Right renal cortex interstitium (tissue), 3 donors: Measurements from ENCODE around the gene PNMA1. TPM values are rescaled to one million over a fixed set of nuclear protein-coding genes. Genes with fewer than 3 reads are reported as not detected.
"Not testable (repeated sequence)": the region's sequence is repeated elsewhere in the genome, so short reads cannot be mapped to it uniquely, and the experiment has no call there.

Experiments
- DNase-seq, 3 donors: peaks; one replicate each; pipeline ENCODE4 v3.0.0-alpha.2; 2013; ENCODE audit warnings: low read depth in 3 of 3, low spot score in 2 of 3
- polyA plus RNA-seq, 3 donors: library from polyadenylated mRNA; unstranded; fragments of 120-200 nt; gene quantifications; one replicate each; pipeline ENCODE4 v1.2.1, GENCODE V29; 2013; ENCODE audit not compliant: insufficient read length in 3 of 3

PNMA1 gene
- polyA plus RNA-seq, 3 donors: 94.3 to 97.5 (median 97.2) TPM

DNA sequence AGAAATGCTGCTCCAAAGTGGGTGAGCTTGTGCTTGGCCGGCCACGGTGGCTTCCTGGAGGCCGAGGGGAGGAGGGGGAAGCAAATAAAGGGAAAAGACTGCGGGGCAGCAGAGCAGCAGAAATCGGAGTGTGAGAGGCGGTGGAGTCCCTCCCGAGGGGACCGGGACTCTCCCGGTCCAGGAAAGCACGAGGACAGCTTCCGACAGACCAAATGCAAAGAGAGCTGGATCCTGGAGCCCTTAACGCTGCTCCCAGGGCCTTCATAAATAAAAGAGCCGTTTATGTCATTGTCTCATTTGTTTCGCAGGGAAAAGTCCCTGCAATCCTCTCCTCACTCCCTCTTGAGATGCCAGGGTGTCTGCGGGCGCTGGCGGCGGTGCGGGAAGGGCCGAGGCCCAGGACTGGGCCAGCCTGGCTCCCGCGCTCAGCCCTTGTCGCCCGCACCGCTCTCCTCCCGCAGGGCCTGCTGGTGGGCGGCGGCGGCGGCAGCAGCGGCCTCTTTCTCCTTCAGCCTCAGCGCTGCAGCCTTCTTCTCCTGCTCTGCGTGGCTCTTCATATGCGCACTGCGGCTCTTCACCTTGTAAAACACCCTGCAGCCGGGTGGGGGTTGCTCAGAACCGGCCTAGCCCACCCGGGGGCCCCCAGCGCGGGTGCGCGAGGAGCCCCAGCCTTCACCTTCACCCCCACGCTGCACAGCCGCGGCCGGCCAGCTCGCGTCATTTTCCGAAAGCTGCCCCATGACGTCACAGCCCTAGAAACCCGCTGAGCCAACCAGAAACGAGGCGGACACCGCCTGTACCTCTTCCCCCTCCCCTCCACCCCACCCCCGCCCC lies 4.5 kb upstream of the PNMA1 start:
- no peak for DNase-seq

DNA sequence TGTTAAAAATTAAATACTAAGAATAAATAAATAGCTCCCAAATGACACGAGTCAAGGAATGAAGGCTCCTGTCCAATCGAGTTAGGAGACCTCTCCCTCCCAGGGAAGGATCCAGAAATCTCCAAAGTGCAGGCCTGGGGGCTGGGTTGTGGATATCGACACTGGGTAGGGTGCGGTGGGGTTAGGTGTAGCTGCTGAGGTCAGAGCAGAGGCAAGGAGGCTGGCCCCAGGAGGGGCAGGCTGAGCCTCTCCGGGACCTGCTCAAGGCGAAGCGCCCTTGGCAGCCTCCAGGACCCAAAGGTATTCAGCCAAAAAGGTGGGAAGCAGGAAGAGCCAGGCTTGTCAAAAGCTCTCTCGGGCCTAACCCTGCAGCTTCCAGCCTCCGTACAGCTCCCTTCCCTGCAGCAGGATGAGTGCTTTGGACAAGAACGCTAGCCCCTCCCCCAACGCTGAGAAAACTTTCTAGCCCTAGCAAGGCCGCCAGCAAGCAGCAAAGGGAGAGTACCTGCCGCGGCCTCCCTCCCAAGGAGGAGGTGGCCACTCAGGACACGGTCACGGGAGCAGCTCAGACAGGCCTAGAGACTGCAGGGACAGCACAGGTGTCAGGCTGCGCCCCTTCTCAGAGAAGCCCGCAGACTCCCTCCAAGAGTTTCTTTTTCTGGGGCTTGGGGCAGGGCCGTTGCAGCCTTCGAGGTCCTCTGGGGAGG lies 3.7 kb upstream of the PNMA1 start:
- DNase-seq: no peak

DNA sequence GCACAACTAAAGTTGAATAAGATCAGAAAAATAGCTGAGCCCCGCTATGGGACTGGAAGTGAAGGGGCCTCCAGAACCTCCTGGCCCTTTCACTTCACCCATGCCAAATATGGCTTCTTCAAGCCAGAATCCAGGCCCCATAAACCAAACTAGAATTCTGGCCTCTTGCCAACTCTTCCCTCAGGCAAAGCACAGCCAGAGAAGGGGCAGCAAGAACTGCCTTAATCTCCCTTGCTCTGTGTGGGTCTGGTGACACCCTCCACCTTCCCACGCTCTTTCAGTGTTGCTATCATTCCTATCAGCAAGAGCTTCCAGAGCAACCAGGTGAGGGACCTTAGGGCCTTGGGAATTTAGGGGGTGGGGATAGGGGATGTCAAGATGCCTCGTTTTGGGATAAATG lies 3.1 kb upstream of the PNMA1 start:
- DNase-seq: no peak

DNA sequence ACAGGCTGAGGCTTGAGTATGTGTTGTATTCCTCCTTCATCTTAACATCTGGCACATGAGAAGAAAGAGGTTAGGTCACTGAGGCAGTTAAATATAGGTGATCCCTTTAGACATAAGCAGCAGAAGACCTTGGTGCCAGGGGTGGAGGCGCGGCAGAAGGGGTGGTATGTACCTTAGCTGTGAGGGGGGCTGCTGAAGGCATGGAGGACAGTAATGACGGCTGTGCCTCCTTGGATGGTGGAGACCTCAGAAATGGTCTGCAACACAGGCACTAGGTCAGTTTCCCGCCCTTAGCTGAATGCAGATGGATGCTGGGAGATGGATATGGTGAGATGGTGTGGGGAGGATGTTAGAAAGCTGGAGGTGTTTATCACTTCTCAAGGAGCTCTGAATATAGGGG lies 1.5 kb upstream of the PNMA1 start:
- no peak for DNase-seq

DNA sequence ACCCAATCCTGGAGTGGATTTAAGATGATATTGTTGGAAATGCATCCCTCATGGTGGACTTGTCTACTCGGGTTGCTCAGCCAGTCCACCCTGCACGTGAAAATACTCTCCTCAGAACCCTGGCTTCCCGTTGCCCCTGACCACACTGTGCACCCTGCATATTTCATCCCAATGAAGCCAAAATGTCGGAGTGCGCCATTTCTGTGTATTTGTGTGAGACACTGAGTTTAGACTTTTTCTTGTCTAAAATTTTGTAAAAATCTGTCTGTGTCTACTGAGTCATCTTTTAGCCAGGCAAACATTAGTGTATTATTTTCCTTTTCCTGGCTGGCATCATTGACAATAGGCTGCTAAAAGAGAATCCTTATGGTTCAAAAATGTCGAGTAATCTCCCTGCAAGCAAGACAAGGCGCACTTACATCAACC lies 485 bp upstream of the PNMA1 start:
- DNase-seq: no peak

DNA sequence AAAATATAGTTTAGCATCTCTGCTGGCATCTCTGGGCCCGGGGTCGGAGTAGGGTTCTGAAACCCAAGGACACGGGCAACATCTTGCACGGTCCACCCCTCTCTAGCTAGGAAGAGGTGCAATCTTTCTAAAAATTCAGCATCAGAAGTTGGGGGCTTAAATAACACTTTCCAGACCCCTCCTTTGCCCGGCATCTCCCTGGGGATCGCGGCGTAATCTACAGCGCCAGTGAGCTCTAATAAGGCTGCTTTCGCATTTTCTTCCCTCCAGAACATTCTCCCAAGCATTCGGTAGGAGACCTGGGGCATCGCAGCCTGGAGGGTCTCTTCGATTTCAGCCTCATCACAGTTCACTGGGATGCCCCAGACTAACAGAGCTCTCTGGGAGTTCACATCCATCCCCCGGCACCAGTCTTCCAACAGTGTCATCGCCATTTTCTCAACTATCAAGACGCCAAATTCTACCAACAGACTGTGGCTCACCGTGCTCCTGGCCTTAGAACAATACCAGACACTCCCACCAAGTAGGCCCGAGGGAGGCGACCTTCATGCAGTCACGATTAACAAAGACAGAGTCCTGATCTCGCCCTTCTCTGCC lies 880 bp downstream of the PNMA1 start:
- no peak for DNase-seq

DNA sequence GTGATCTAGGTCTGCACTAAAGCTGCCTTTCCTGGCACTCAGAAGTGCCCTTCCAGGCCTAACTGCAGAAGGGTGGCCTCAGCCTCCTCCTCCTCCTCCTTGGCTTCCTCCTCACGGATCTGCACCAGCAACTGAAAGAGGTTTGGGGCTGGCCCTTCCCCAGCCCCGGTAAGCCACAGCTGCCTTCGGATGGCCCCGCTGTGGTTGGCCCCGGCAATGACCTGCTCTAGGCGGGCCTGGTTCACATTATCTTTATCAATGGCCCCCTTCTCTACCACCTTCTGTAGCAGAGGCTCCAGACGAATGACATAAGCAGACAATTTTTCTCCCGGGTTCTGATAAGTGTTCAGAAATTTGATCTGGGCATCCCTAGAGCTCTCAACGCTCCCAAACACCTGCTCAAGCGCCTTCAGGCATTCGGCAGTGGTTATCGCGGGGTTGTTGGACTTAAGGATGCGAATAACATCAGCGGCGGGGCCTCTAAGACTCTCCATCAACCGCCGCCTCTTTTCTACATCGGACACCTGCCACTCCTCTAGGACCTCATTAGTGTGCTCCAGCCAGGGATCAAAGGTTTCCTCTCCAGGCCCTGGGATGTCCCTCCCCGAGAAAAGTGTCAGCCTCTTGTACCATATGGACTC lies 1.5 kb downstream of the PNMA1 start:
- no peak for DNase-seq

DNA sequence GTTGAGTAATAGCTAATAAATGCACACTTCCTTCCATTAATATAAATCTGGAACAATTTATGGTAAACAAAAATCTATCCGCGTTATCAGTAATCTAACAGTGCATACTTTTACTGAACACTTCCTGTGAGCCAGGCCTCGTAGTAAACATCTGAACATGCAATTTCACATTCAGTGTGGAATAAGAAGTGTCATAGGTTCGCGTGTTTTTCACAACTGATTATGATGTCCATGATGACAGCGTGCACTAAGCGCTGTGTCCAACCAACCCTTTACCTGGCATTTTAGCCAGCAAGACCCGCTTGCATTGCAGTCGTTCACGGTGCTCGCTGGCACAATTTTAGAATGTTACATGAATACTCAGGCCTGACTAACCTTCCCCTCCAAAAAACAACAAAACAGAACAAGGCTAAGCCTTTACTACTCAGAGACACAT lies 2.1 kb downstream of the PNMA1 start:
- DNase-seq: no peak

DNA sequence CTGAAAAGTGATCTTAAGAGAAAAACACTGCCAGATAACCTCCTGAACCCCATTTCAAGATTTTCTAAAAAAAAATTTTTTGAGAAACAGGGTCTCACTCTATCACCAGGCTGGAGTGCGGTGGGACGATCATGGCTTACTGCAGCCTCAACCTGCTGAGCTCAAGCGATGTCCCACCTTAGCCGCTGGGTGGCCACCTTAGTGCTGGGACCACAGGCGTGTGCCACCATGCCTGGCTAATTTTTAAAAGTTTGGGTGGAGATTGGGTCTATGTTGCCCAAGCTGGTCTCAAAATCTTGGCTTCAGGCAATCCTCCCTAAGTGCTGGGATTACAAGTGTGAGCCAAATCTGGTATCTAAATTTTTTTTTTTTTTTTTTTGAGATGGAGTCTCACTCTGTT lies 3.4 kb downstream of the PNMA1 start:
- no peak for DNase-seq

DNA sequence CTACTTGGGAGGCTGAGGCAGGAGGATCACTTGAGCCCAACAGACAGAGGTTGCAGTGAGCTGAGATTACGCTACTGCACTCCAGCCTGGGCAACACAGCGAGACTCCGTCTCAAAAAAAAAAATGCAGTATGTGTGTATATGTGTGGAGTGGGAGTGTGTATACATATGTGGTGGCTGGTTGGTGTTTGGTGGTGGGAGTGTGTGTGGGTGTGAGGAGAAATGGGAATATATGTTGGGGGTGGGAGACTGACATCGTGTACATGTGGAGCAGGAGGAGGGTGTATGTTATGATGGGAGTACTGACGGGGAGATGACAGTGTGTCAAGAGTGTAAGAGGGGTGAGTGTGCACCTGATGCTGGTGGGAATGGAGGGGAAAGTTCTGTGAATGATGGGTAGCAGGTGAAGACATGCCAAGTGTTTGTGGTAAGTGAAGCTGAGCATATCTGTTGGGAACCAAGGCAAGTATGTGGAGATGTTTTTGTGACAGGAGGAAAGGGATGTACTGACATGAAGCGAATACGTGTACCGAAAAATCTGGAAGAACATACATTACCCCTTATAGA lies 4.2 kb downstream of the PNMA1 start:
- no peak for DNase-seq

DNA sequence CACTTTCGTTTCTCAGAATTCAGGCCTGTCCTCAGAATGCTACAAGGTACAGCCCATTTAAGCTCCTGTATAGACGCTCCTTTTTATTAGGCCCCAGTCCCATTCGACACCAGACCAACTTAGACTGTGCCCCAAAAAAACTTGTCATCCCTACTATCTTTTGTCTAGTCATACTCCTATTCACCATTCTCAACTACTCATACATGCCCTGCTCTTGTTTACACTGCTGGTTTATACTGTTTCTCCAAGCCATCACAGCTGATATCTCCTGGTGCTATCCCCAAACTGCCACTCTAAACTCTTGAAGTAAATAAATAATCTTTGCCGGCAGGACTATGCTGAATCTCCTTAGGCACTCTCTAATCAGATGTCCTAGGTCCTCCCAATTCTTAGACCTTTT lies 6.1 kb downstream of the PNMA1 start:
- not testable (repeated sequence) for DNase-seq

DNA sequence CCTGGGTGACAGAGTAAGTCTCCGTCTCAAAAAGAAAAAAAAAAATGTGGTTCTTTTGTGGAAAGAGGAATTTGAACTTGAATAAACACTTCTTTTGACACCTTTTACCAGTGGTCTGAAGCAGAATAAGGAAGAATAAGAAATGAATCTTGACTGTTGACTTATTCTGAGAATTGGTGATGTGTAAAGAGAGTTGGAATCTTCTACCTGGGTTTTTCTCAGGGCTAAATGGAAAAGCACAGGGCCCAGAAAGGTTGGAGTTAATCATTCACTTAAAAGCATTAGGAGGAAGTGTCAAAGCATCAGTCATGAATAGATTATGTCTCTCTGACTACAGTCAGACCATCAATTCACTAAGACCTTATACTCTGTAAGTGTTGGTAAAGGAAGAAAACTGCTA lies 13.9 kb downstream of the PNMA1 start:
- DNase-seq: no peak

DNA sequence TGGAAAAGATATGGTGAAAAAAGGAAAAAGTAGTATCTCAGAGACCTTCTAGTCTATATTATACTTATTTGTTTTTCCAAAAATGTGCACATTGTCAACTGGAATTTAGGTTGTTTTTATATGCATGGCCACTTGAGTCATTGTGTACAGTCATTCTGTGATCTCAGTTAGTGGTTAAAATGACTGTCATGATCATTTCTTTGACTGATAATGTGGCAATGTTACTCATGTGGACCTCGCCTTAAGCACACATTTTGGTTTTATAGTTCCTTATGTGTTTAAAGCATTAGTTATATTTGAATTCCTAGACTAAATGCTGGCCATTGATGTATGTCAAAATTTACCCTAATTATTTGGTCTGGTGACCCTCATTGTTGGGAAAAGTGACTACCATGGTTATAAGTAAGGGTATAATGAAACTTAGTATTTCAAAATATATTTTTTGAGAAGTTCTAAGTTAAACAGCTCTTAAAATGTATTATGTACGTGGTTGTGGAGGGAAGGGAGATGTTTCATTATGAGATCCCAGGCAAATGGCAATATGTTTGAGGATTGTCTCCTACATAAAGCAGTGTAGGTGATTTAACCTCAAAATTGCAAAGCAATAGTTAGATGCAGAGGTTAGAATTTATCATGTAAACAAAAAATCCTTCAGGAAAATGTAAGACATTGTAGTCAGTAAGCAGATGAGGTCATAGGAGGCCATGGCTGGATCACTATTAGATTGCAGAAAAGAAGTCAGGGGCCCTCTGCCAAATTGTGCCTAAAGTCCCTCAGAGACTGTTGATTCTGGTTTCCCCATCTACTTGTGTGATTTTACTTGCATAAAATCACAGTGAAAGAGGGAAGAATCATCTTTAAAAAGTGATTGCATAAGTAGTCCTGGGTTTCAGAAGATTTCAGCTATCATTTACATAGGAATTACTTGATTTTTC lies 17.5 kb downstream of the PNMA1 start:
- DNase-seq: no peak

DNA sequence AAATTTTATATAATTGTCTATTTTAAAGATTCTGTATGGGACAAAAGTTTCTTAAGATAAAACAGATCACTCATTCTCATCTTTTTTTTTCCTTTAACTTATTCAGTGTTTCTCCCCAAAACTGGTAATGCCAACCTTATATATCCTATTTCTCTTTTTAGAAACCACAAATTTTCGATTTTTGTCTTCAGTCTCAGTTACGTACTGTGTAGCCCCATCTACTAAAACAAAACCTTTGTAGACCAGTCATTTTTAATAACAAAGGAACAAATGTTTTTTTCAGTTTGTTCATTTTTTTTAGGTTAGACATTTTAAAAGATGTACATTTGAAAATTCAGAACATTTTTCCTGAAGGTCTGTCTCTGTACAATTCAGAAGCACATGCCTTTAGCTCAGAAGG lies 18.2 kb downstream of the PNMA1 start:
- DNase-seq: no peak

DNA sequence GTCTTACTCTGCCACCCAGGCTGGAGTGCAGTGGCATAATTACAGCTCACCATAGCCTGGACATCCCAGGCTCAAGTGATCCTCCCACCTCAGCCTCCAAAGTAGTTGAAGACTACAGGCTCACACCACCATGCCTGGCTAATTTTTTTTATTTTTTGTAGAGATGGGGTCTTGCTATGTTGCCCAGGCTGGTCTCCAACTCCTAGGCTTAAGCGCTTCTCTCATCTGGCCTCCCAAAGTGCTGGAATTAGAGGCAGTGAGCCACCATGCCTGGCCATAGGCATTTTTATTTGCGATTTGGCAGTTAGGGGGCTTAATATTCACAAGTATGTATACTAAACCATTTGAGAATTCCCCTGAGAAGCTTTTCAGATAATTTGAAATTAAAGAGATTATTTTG lies 19.1 kb downstream of the PNMA1 start:
- no peak for DNase-seq

DNA sequence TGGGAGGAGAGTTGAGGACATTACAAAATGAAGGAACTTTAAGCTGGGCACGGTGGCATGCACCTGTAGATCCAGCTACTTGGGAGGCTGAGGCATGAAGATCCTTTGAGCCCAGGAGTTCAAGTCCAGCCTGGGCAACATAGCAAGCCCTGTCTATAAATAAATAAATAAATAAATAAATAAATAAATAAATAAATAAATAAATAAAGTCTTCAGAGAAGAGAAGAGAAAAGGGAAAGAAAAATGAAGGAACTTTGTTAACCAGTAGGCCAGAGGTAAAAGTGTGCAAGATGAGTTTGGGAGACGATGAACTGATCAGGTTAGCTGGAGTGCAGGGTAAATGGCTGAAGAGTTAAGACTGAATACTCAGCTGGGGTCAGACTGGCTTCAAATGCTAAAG lies 20.1 kb downstream of the PNMA1 start:
- no peak for DNase-seq

DNA sequence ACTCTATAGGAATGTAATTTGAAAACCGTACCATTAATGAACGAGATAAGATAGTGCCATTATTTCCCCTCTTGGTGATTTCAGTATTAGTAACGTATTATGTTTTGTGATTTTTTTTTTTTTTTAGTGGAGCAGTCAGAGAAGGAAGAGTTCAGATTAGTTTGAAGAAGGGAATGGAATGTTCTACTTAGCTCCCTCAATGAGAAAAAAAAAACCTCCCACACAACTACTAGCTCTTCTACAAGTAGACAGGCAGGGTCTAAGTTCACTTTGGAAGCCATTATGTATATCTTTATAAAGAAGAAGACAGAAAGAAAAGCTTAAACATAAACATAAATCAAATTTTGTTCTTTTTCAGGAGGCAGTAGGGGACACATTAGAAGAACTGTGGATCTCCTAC lies 27.3 kb downstream of the PNMA1 start:
- DNase-seq: no peak

DNA sequence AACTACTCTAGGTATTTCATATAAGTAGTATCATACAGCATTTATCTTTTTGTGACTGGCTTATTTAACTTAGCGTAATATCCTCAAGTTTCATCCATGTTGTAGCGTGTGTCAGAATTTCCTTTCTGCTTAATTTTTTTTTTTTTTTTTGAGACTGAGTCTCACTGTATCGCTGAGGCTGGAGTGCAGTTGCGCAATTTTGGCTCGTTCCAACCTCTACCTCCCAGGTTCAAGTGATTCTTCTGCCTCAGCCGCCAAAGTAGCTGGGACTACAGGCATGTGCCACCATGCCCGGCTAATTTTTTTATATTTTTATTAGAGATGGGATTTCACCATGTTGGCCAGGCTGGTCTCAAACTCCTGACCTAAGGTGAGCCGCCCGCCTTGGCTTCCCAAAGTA lies 28.9 kb downstream of the PNMA1 start:
- DNase-seq: no peak

DNA sequence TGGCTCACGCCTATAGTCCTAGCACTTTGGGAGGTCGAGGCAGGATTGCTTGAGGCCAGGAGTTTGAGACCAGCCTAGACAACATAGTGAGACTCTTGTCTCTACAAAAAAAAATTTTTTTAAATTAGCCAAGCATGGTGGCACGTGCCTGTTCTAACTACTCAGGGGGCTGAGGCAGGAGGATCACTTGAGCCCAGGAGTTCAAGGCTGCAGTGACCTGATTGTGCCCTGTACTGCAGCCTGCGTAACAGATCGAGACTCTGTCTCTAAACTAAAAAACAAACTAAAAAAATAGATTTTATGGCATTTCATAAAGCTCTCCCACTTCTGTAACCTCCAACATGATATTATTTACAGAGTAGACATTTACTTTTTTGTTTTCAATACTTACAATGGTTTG lies 29.6 kb downstream of the PNMA1 start:
- DNase-seq: no peak

DNA sequence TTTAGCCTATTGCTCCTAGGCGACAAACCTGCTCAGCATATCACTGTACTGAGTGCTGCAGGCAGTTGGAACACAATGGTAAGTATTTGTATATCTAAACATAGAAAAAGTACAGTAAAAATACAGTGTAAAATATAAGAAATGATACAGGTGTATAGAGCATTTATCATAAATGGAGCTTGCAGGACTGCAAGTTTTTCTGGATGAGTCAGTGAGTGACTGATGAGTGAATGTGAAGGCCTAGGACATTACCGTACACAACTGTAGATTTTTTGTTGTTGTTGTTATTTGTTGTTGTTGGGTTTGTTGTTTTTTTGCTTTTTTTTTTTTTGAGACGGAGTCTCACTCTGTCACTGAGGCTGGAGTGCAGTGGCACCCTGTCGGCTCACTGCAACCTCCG lies 33.4 kb downstream of the PNMA1 start:
- no peak for DNase-seq
